ENCODE data around the gene BCR. TPM values are rescaled to one million over a fixed set of nuclear protein-coding genes. Genes with fewer than 3 reads are reported as not detected.

The BCR gene
- total RNA-seq, 4 donors from 2014 or later = 72.8 to 87.8 (median 79.3) TPM

- no peaks in the 10 kb centered on the region for H3K27me3 ChIP-seq
- no peak for DNase-seq (ENCODE audit: low spot score in 2 of 2)
- TF ChIP-seq, protein P1, sequence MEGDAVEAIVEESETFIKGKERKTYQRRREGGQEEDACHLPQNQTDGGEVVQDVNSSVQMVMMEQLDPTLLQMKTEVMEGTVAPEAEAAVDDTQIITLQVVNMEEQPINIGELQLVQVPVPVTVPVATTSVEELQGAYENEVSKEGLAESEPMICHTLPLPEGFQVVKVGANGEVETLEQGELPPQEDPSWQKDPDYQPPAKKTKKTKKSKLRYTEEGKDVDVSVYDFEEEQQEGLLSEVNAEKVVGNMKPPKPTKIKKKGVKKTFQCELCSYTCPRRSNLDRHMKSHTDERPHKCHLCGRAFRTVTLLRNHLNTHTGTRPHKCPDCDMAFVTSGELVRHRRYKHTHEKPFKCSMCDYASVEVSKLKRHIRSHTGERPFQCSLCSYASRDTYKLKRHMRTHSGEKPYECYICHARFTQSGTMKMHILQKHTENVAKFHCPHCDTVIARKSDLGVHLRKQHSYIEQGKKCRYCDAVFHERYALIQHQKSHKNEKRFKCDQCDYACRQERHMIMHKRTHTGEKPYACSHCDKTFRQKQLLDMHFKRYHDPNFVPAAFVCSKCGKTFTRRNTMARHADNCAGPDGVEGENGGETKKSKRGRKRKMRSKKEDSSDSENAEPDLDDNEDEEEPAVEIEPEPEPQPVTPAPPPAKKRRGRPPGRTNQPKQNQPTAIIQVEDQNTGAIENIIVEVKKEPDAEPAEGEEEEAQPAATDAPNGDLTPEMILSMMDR (IDR thresholded peaks at IDR 0.05) = no peak
- TF ChIP-seq POLR2AphosphoS5 (IDR thresholded peaks at IDR 0.05) = peak in 2 of 3 donors; percentile 34 to 65
- H3K4me1 ChIP-seq = peaks cover 50% of the 10 kb centered on the region
- H3K36me3 ChIP-seq = no peaks in the 10 kb centered on the region
- no peaks in the 10 kb centered on the region for H3K9me3 ChIP-seq
- H3K4me3 ChIP-seq = no peak overlapping the region
- H3K27ac ChIP-seq = peak overlapping the region; percentile 1
- 33% methylated on average over 6 of the region's 6 CpGs for WGBS
These were observed 32.5 kb upstream of the BCR start for GRCh38 chr22:23147617-23148387.

GRCh38 chr22:23149743-23150238 is 30.5 kb upstream of the BCR start:
- no peaks in the 10 kb centered on the region for H3K36me3 ChIP-seq
- WGBS = 67% methylated on average over 14 of the region's 15 CpGs
- no peak overlapping the region for H3K4me3 ChIP-seq
- peak in 1 of 2 donors; percentile 55 for DNase-seq (ENCODE audit: low spot score in 2 of 2)
- H3K27me3 ChIP-seq = no peaks in the 10 kb centered on the region
- peaks cover 50% of the 10 kb centered on the region for H3K4me1 ChIP-seq
- H3K27ac ChIP-seq = no peak overlapping the region
- no peak for TF ChIP-seq POLR2A (IDR thresholded peaks at IDR 0.05)
- no peak for TF ChIP-seq POLR2AphosphoS5 (IDR thresholded peaks at IDR 0.05)
- no peak for TF ChIP-seq EP300 (IDR thresholded peaks at IDR 0.05)
- TF ChIP-seq, protein P1 (IDR thresholded peaks at IDR 0.05) = no peak
- H3K9me3 ChIP-seq = no peaks in the 10 kb centered on the region

DNA sequence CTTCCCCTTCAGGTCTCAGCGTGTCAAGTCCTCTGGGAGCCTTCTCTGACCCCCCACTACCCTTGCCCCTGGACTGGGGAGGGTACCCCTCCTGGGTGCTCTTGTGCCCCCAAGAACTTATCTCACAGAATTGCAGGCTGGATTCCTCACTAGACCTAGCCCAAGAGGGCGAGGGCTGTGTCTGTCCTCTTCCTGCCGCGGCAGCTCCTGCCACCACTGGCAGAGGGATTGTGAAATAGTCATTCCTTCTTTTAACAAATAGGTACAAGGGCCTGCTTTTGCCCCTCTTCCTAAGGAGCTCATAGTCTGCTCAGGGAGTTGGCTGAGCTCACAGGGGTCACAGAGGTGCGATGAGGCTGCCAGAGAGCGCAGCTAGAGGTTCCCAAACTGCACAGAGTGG is 29.5 kb upstream of the BCR start:
- no peak overlapping the region for H3K27ac ChIP-seq
- H3K4me1 ChIP-seq = peaks cover 40% of the 10 kb centered on the region
- no peaks in the 10 kb centered on the region for H3K27me3 ChIP-seq
- WGBS = 89% methylated on average over 6 of the region's 6 CpGs
- H3K9me3 ChIP-seq = no peaks in the 10 kb centered on the region
- no peak for TF ChIP-seq EP300 (IDR thresholded peaks at IDR 0.05)
- TF ChIP-seq, protein P1 (IDR thresholded peaks at IDR 0.05) = no peak
- no peak for TF ChIP-seq POLR2AphosphoS5 (IDR thresholded peaks at IDR 0.05)
- TF ChIP-seq POLR2A (IDR thresholded peaks at IDR 0.05) = no peak
- no peaks in the 10 kb centered on the region for H3K36me3 ChIP-seq
- no peak overlapping the region for H3K4me3 ChIP-seq
- no peak for DNase-seq (ENCODE audit: low spot score in 2 of 2)

- H3K9me3 ChIP-seq = no peaks in the 10 kb centered on the region
- 83% methylated on average over 9 of the region's 16 CpGs for WGBS
- TF ChIP-seq EP300 (IDR thresholded peaks at IDR 0.05) (no peak), POLR2AphosphoS5 (IDR thresholded peaks at IDR 0.05) (no peak), POLR2A (IDR thresholded peaks at IDR 0.05) (no peak)
- TF ChIP-seq, protein P1 (IDR thresholded peaks at IDR 0.05) = no peak
- H3K27ac ChIP-seq = no peak overlapping the region
- H3K4me3 ChIP-seq = no peak overlapping the region
- no peaks in the 10 kb centered on the region for H3K27me3 ChIP-seq
- H3K4me1 ChIP-seq = peaks cover 30% of the 10 kb centered on the region
- no peak for DNase-seq (ENCODE audit: low spot score in 2 of 2)
- H3K36me3 ChIP-seq = no peaks in the 10 kb centered on the region
These were observed 28.5 kb upstream of the BCR start for GRCh38 chr22:23151827-23152226.

DNA sequence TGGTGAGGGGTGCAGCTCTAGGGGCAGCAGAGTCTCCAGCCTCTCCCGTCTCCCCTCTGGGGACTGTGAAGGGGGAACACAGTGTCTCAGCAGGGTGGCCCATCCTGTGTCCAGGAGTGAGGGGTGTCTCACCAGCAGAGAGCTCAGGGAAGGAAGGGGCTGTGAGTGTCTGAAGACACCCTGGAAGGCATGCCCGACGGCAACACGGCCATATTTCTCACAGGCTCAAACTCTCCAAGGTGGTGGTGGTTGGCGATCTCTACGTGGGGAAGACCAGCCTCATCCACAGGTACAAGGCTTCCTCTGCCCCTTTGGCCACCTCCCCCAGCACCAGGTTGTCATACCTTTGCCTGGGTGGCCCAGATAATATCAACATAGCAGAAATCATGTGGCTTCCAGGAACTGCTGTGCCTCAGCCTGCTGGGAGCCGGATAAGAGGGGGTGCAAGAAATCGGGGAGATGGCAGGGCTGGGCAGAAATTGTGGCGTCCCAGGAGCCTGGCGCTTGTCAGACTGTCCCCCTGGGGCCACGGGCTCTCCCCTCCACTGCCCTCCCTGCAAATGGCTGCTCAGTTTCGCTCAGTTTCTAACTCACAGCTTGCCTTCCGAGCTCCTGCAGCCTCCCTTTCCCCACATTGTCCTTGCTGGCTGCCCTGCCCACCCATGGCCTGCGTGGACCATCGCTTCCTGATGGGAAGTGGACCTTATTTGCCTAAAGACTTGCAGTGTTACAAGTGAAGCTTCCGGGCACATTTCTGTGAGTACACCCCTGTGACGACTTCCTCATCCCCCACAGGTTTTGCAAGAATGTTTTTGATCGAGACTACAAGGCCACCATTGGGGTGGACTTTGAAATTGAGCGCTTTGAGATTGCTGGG is 27.8 kb upstream of the BCR start:
- Histone ChIP-seq H3K9me3 (no peaks in the 10 kb centered on the region), H3K4me3 (no peak overlapping the region), H3K27me3 (no peaks in the 10 kb centered on the region), H3K36me3 (no peaks in the 10 kb centered on the region), H3K27ac (no peak overlapping the region), H3K4me1 (peaks cover 23% of the 10 kb centered on the region)
- DNase-seq (ENCODE audit: low spot score in 2 of 2) = no peak
- WGBS = 86% methylated on average over 13 of the region's 19 CpGs
- no peak for TF ChIP-seq EP300 (IDR thresholded peaks at IDR 0.05)
- TF ChIP-seq POLR2A (IDR thresholded peaks at IDR 0.05) = no peak
- no peak for TF ChIP-seq POLR2AphosphoS5 (IDR thresholded peaks at IDR 0.05)
- TF ChIP-seq, protein P1 (IDR thresholded peaks at IDR 0.05) = no peak

Measured in suprapubic skin (tissue), 4 donors.